AG09309 (cell line): ENCODE measurements around the gene NAV2.

Experiments
- DNase-seq: peaks from one replicate; pipeline ENCODE4 v3.0.0-alpha.2; 2010; ENCODE audit warnings: low read depth
- H3K4me3 ChIP-seq: 2 replicates; pipeline ENCODE4 v1.5.1; 2011; ENCODE audit warnings: mild to moderate bottlenecking, low read depth, low read length, moderate library complexity; ENCODE audit not compliant: control insufficient read depth
- CTCF ChIP-seq: IDR thresholded peaks from 2 replicates; pipeline ENCODE4 v1.5.1; 2011; ENCODE audit warnings: mild to moderate bottlenecking, low read depth, low read length, inconsistent platforms; ENCODE audit not compliant: insufficient read depth, control insufficient read depth; ENCODE audit errors: missing control alignments

NAV2 gene

GRCh38 chr11:20117291-20117690 is 404.7 kb downstream of the NAV2 start:
- no peak for DNase-seq
- H3K4me3 ChIP-seq = no peak overlapping the region
- TF ChIP-seq CTCF = no peak

GRCh38 chr11:20118209-20118608 is 405.6 kb downstream of the NAV2 start:
- no peak for TF ChIP-seq CTCF
- DNase-seq = no peak
- H3K4me3 ChIP-seq = no peak overlapping the region

- TF ChIP-seq CTCF = no peak
- no peak for DNase-seq
- no peak overlapping the region for H3K4me3 ChIP-seq
Measured at GRCh38 chr11:20119315-20119714, 406.7 kb downstream of the NAV2 start.

GRCh38 chr11:20120134-20120925 is 407.7 kb downstream of the NAV2 start:
- no peak for DNase-seq
- H3K4me3 ChIP-seq = no peak overlapping the region
- TF ChIP-seq CTCF = no peak

GRCh38 chr11:20122131-20122530 is 409.5 kb downstream of the NAV2 start:
- TF ChIP-seq CTCF = no peak
- H3K4me3 ChIP-seq = no peak overlapping the region
- no peak for DNase-seq

- no peak for DNase-seq
Measured at GRCh38 chr11:20125927-20126326, 413.3 kb downstream of the NAV2 start.

More at GRCh38 chr11:20125927-20126326, 413.3 kb downstream of the NAV2 start:
- TF ChIP-seq CTCF = no peak
- H3K4me3 ChIP-seq = no peak overlapping the region
